HEK293 (cell line): ENCODE data around the gene ITGA5.

Experiments
- CTCF ChIA-PET: fragments of 350-600 bp; formaldehyde crosslinking; extraction: SDS; loops from one replicate; lab custom pipeline; 2021; ENCODE audit warnings: antibody characterized with exemption; lab: Yijun Ruan, JAX
- POLR2A ChIA-PET: fragments of 300-600 bp; formaldehyde crosslinking; extraction: SDS; loops from one replicate; lab custom pipeline; 2020; ENCODE audit warnings: antibody characterized with exemption, inconsistent platforms; lab: Yijun Ruan, JAX
- H3K27ac ChIP-seq: fragments of 200-500 bp; sonication (Bioruptor generic); 2 replicates; pipeline ENCODE4 v1.5.1; 2014; ENCODE audit warnings: low read depth, low read length, control low read depth, inconsistent platforms; ENCODE audit errors: extremely low read depth
- H3K36me3 ChIP-seq, 2 experiments: fragments of 200-500 bp in 1 of 2; sonication (Bioruptor generic) in 1 of 2; 1 replicate in 1 of 2; 2 replicates in 1 of 2; pipeline ENCODE4 v1.5.1; 2014 to 2017; ENCODE audit warnings: inconsistent platforms in 2 of 2, low read length in 2 of 2; ENCODE audit not compliant: control insufficient read depth in 2 of 2, insufficient read depth in 1 of 2
- H3K4me1 ChIP-seq: fragments of 200-500 bp; sonication (Bioruptor generic); 2 replicates; pipeline ENCODE4 v1.5.1; 2014; ENCODE audit warnings: mild to moderate bottlenecking, low read length, inconsistent platforms; ENCODE audit not compliant: control insufficient read depth, insufficient read depth
- H3K4me3 ChIP-seq: 2 replicates; pipeline ENCODE4 v1.5.1; 2011; ENCODE audit warnings: low read depth, mild to moderate bottlenecking, control low read depth, low read length, moderate library complexity
- H3K9me3 ChIP-seq: fragments of 200-500 bp; sonication (Bioruptor generic); 2 replicates; pipeline ENCODE4 v1.5.1; 2014; ENCODE audit warnings: low read depth, low read length, inconsistent platforms; ENCODE audit not compliant: control insufficient read depth, insufficient read depth
- KLF8 ChIP-seq: fragments of 450-650 bp; formaldehyde crosslinking; IDR thresholded peaks from 2 replicates; pipeline ENCODE4 v1.5.1; 2016; ENCODE audit warnings: missing biosample characterization, missing genetic modification characterization
- ZNF132 ChIP-seq: fragments of 450-650 bp; formaldehyde crosslinking; IDR thresholded peaks from 2 replicates; pipeline ENCODE4 v1.5.1; 2017; ENCODE audit warnings: missing biosample characterization, missing genetic modification characterization, borderline replicate concordance
- ZNF140 ChIP-seq: fragments of 450-650 bp; formaldehyde crosslinking; IDR thresholded peaks from 2 replicates; pipeline ENCODE4 v1.5.1; 2016; ENCODE audit warnings: missing biosample characterization, missing genetic modification characterization
- ZNF19 ChIP-seq: fragments of 450-650 bp; formaldehyde crosslinking; IDR thresholded peaks from 2 replicates; pipeline ENCODE4; 2016; ENCODE audit warnings: missing biosample characterization, missing genetic modification characterization, low read depth
- ZNF292 ChIP-seq: fragments of 450-650 bp; formaldehyde crosslinking; IDR thresholded peaks from 2 replicates; pipeline ENCODE4 v1.5.1; 2016; ENCODE audit warnings: low read depth, missing biosample characterization, missing genetic modification characterization, borderline replicate concordance
- ZNF37A ChIP-seq: fragments of 450-650 bp; IDR thresholded peaks from 2 replicates; pipeline ENCODE4 v1.5.1; 2018; ENCODE audit warnings: missing biosample characterization, missing genetic modification characterization
- ZNF394 ChIP-seq: fragments of 450-650 bp; formaldehyde crosslinking; IDR thresholded peaks from 2 replicates; pipeline ENCODE4 v1.5.1; 2016; ENCODE audit warnings: missing biosample characterization, missing genetic modification characterization, mild to moderate bottlenecking, moderate library complexity, borderline replicate concordance
- ZNF48 ChIP-seq: fragments of 450-650 bp; formaldehyde crosslinking; IDR thresholded peaks from 2 replicates; pipeline ENCODE4 v1.5.1; 2016; ENCODE audit warnings: missing biosample characterization, missing genetic modification characterization
- ZNF530 ChIP-seq: fragments of 450-650 bp; formaldehyde crosslinking; IDR thresholded peaks from 2 replicates; pipeline ENCODE4 v1.5.1; 2016; ENCODE audit warnings: low read depth, missing biosample characterization, missing genetic modification characterization
- ZNF791 ChIP-seq: fragments of 450-650 bp; formaldehyde crosslinking; IDR thresholded peaks from 2 replicates; pipeline ENCODE4 v1.5.1; 2016; ENCODE audit warnings: missing biosample characterization, missing genetic modification characterization
- ZNF837 ChIP-seq: fragments of 450-650 bp; formaldehyde crosslinking; IDR thresholded peaks from 2 replicates; pipeline ENCODE4 v1.5.1; 2016; ENCODE audit warnings: missing biosample characterization, missing genetic modification characterization
- ZNF843 ChIP-seq: fragments of 450-650 bp; formaldehyde crosslinking; IDR thresholded peaks from 2 replicates; pipeline ENCODE4 v1.5.1; 2016; ENCODE audit warnings: missing biosample characterization, missing genetic modification characterization
- TF ChIP-seq, protein P1 (sequence below): fragments of 450-650 bp; formaldehyde crosslinking; IDR thresholded peaks from 2 replicates; pipeline ENCODE4 v1.5.1; 2016; ENCODE audit warnings: missing biosample characterization, missing genetic modification characterization
- TF ChIP-seq, protein P2 (sequence below): fragments of 450-650 bp; formaldehyde crosslinking; IDR thresholded peaks from 2 replicates; pipeline ENCODE4 v1.5.1; 2016; ENCODE audit warnings: missing biosample characterization, missing genetic modification characterization
- TF ChIP-seq, protein P3 (sequence below): fragments of 450-650 bp; formaldehyde crosslinking; IDR thresholded peaks from 2 replicates; pipeline ENCODE4 v1.5.1; 2016; ENCODE audit warnings: missing biosample characterization, missing genetic modification characterization
- TF ChIP-seq, protein P4 (sequence below): fragments of 450-650 bp; formaldehyde crosslinking; IDR thresholded peaks from 2 replicates; pipeline ENCODE4 v1.5.1; 2016; ENCODE audit warnings: missing biosample characterization, missing genetic modification characterization

Gene ITGA5

DNA sequence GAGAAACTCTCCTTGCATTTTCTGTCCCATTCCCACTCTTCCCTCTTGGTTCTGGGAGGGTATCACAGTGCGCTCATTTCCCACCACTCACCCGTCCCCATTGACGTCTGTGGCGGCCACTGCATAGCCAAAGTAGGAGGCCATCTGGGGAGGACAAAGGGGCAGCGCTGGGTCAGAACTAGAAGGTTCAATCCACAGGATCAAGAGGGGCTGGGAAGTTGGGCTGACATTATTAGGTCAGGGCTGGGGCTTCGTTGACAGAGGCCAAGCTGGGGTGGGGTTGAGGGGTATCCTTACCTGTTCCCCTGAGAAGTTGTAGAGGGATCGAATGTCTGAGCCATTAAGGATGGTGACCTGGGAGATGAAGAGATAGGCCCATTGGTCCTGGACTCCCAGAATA lies 13.5 kb downstream of the ITGA5 start (continued):
- TF ChIP-seq, protein P1, sequence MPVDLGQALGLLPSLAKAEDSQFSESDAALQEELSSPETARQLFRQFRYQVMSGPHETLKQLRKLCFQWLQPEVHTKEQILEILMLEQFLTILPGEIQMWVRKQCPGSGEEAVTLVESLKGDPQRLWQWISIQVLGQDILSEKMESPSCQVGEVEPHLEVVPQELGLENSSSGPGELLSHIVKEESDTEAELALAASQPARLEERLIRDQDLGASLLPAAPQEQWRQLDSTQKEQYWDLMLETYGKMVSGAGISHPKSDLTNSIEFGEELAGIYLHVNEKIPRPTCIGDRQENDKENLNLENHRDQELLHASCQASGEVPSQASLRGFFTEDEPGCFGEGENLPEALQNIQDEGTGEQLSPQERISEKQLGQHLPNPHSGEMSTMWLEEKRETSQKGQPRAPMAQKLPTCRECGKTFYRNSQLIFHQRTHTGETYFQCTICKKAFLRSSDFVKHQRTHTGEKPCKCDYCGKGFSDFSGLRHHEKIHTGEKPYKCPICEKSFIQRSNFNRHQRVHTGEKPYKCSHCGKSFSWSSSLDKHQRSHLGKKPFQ (tag by site-specific recombination), result no peak
- no peak for TF ChIP-seq ZNF843 (tag by site-specific recombination)
- TF ChIP-seq ZNF140 (tag by site-specific recombination), result no peak
- no peak for TF ChIP-seq ZNF132
- no peak for TF ChIP-seq ZNF530
- TF ChIP-seq, protein P2, sequence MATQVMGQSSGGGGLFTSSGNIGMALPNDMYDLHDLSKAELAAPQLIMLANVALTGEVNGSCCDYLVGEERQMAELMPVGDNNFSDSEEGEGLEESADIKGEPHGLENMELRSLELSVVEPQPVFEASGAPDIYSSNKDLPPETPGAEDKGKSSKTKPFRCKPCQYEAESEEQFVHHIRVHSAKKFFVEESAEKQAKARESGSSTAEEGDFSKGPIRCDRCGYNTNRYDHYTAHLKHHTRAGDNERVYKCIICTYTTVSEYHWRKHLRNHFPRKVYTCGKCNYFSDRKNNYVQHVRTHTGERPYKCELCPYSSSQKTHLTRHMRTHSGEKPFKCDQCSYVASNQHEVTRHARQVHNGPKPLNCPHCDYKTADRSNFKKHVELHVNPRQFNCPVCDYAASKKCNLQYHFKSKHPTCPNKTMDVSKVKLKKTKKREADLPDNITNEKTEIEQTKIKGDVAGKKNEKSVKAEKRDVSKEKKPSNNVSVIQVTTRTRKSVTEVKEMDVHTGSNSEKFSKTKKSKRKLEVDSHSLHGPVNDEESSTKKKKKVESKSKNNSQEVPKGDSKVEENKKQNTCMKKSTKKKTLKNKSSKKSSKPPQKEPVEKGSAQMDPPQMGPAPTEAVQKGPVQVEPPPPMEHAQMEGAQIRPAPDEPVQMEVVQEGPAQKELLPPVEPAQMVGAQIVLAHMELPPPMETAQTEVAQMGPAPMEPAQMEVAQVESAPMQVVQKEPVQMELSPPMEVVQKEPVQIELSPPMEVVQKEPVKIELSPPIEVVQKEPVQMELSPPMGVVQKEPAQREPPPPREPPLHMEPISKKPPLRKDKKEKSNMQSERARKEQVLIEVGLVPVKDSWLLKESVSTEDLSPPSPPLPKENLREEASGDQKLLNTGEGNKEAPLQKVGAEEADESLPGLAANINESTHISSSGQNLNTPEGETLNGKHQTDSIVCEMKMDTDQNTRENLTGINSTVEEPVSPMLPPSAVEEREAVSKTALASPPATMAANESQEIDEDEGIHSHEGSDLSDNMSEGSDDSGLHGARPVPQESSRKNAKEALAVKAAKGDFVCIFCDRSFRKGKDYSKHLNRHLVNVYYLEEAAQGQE (tag by site-specific recombination), result no peak
- no peak for TF ChIP-seq ZNF48
- TF ChIP-seq, protein P3, sequence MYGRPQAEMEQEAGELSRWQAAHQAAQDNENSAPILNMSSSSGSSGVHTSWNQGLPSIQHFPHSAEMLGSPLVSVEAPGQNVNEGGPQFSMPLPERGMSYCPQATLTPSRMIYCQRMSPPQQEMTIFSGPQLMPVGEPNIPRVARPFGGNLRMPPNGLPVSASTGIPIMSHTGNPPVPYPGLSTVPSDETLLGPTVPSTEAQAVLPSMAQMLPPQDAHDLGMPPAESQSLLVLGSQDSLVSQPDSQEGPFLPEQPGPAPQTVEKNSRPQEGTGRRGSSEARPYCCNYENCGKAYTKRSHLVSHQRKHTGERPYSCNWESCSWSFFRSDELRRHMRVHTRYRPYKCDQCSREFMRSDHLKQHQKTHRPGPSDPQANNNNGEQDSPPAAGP, result no peak
- TF ChIP-seq, all 188 proteins: peak for 0

DNA sequence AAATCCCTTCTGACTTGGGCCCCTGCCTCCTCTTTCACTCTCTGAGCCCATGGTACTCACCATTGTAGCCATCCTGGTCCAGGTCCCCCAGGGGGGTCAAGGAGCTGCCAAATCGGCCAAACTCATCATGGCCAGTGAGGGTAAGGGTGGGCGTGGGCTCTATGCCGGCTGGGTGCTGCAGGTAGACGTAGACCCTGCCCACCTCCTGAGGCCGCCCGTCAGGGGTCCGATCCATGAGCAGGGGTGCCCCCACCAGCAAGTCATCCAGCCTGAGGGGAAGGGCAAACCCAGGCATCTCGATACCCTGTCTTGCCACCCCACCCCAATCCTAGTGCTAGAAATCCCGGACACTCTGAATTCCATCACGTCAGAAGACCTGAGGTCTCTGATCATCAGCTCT lies 14.0 kb downstream of the ITGA5 start:
- CTCF ChIA-PET, result interaction anchor here (0.6 to 12.2 kb wide), 8 partner anchors 9 to 125 kb away, joined by 3 to 924 read pairs (median 18); partner anchors contain the start of gene ITGA5
- Histone ChIP-seq H3K27ac (no peak overlapping the region), H3K36me3 (peaks cover 12 to 86% of the 10 kb centered on the region in 2 experiments), H3K4me1 (no peaks in the 10 kb centered on the region), H3K4me3 (no peak overlapping the region), H3K9me3 (no peaks in the 10 kb centered on the region)
- no peak for TF ChIP-seq ZNF37A (tag by site-specific recombination)
- TF ChIP-seq ZNF394 (tag by site-specific recombination), result no peak
- TF ChIP-seq, protein P4, sequence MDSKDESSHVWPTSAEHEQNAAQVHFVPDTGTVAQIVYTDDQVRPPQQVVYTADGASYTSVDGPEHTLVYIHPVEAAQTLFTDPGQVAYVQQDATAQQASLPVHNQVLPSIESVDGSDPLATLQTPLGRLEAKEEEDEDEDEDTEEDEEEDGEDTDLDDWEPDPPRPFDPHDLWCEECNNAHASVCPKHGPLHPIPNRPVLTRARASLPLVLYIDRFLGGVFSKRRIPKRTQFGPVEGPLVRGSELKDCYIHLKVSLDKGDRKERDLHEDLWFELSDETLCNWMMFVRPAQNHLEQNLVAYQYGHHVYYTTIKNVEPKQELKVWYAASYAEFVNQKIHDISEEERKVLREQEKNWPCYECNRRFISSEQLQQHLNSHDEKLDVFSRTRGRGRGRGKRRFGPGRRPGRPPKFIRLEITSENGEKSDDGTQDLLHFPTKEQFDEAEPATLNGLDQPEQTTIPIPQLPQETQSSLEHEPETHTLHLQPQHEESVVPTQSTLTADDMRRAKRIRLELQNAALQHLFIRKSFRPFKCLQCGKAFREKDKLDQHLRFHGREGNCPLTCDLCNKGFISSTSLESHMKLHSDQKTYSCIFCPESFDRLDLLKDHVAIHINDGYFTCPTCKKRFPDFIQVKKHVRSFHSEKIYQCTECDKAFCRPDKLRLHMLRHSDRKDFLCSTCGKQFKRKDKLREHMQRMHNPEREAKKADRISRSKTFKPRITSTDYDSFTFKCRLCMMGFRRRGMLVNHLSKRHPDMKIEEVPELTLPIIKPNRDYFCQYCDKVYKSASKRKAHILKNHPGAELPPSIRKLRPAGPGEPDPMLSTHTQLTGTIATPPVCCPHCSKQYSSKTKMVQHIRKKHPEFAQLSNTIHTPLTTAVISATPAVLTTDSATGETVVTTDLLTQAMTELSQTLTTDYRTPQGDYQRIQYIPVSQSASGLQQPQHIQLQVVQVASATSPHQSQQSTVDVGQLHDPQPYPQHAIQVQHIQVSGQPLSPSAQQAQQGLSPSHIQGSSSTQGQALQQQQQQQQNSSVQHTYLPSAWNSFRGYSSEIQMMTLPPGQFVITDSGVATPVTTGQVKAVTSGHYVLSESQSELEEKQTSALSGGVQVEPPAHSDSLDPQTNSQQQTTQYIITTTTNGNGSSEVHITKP, result no peak
- no peak for TF ChIP-seq ZNF19
- no peak for TF ChIP-seq ZNF791 (tag by site-specific recombination)
- TF ChIP-seq ZNF292 (tag by site-specific recombination), result no peak
- no peak for TF ChIP-seq KLF8
- no peak for TF ChIP-seq ZNF837
- POLR2A ChIA-PET, result no interaction called here
